Measurements from ENCODE around the gene MAP4K2.

GRCh38 chr11:64846998-64847666 lies 44.1 kb upstream of the MAP4K2 start:
- TF ChIP-seq, protein P1, sequence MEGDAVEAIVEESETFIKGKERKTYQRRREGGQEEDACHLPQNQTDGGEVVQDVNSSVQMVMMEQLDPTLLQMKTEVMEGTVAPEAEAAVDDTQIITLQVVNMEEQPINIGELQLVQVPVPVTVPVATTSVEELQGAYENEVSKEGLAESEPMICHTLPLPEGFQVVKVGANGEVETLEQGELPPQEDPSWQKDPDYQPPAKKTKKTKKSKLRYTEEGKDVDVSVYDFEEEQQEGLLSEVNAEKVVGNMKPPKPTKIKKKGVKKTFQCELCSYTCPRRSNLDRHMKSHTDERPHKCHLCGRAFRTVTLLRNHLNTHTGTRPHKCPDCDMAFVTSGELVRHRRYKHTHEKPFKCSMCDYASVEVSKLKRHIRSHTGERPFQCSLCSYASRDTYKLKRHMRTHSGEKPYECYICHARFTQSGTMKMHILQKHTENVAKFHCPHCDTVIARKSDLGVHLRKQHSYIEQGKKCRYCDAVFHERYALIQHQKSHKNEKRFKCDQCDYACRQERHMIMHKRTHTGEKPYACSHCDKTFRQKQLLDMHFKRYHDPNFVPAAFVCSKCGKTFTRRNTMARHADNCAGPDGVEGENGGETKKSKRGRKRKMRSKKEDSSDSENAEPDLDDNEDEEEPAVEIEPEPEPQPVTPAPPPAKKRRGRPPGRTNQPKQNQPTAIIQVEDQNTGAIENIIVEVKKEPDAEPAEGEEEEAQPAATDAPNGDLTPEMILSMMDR (IDR thresholded peaks at IDR 0.05) = peak; percentile 95 to 99 (median 97)
- no peak for TF ChIP-seq POLR2A (IDR thresholded peaks at IDR 0.05)
